ENCODE data around the gene MPND.

MPND gene

GRCh38 chr19:4361152-4362046, 18.0 kb downstream of the MPND start:
- H3K9me3 Mint-ChIP-seq: no peaks in the 10 kb centered on the region
- peaks cover under 1% of the 10 kb centered on the region for H3K4me1 Mint-ChIP-seq
- H3K4me3 Mint-ChIP-seq: no peak overlapping the region
- H3K27me3 Mint-ChIP-seq: peaks cover 4% of the 10 kb centered on the region
- DNase-seq: no peak
- peaks cover 26% of the 10 kb centered on the region for H3K36me3 Mint-ChIP-seq
- CTCF ChIA-PET: interaction anchor here (0.5 to 1.2 kb wide), 3 partner anchors 9 to 94 kb away, joined by 3 to 5 read pairs (median 3); no protein-coding TSS in a partner anchor
- no peak overlapping the region for H3K27ac Mint-ChIP-seq

- CTCF ChIA-PET: interaction anchor here (0.7 to 0.9 kb wide), 2 partner anchors 38 to 95 kb away, joined by 3 to 5 read pairs; partner anchors contain the start of gene SH3GL1
- Mint-ChIP-seq H3K4me1 (peaks cover 8% of the 10 kb centered on the region), H3K36me3 (peaks cover 28% of the 10 kb centered on the region), H3K9me3 (no peaks in the 10 kb centered on the region), H3K27ac (peak overlapping the region; percentile 11), H3K4me3 (no peak overlapping the region), H3K27me3 (peaks cover 4% of the 10 kb centered on the region)
- DNase-seq: no peak
Observed at GRCh38 chr19:4362101-4362828, 18.9 kb downstream of the MPND start.

- Mint-ChIP-seq H3K4me1 (peaks cover 15% of the 10 kb centered on the region), H3K4me3 (no peak overlapping the region), H3K27me3 (no peaks in the 10 kb centered on the region), H3K27ac (no peak overlapping the region), H3K36me3 (peaks cover 30% of the 10 kb centered on the region), H3K9me3 (no peaks in the 10 kb centered on the region)
- CTCF ChIA-PET: interaction anchor here (0.9 to 1.5 kb wide), 2 partner anchors 38 to 96 kb away, joined by 5 to 8 read pairs; partner anchors contain the start of gene SH3GL1
- DNase-seq: no peak
Observed at GRCh38 chr19:4362831-4363545, 19.6 kb downstream of the MPND start.

- no peaks in the 10 kb centered on the region for H3K27me3 Mint-ChIP-seq
- H3K27ac Mint-ChIP-seq: no peak overlapping the region
- DNase-seq: no peak
- H3K4me1 Mint-ChIP-seq: peaks cover 23% of the 10 kb centered on the region
- H3K4me3 Mint-ChIP-seq: no peak overlapping the region
- peaks cover 34% of the 10 kb centered on the region for H3K36me3 Mint-ChIP-seq
- no peaks in the 10 kb centered on the region for H3K9me3 Mint-ChIP-seq
- CTCF ChIA-PET: interaction anchor here (0.9 to 4.1 kb wide), 3 partner anchors 11 to 97 kb away, joined by 5 to 16 read pairs (median 8); partner anchors contain the start of gene SH3GL1
Observed at GRCh38 chr19:4363571-4364304, 20.4 kb downstream of the MPND start.

- no peaks in the 10 kb centered on the region for H3K9me3 Mint-ChIP-seq
- H3K4me3 Mint-ChIP-seq: no peak overlapping the region
- CTCF ChIA-PET: interaction anchor here (0.9 to 4.1 kb wide), 3 partner anchors 13 to 98 kb away, joined by 3 to 16 read pairs (median 5); partner anchors contain the start of gene SH3GL1
- peaks cover 27% of the 10 kb centered on the region for H3K36me3 Mint-ChIP-seq
- H3K4me1 Mint-ChIP-seq: peaks cover 37% of the 10 kb centered on the region
- no peak for DNase-seq
- no peaks in the 10 kb centered on the region for H3K27me3 Mint-ChIP-seq
- no peak overlapping the region for H3K27ac Mint-ChIP-seq
Observed at GRCh38 chr19:4365341-4365740, 22.0 kb downstream of the MPND start.

GRCh38 chr19:4365791-4366665, 22.7 kb downstream of the MPND start:
- no peak for DNase-seq
- H3K9me3 Mint-ChIP-seq: no peaks in the 10 kb centered on the region
- H3K27me3 Mint-ChIP-seq: no peaks in the 10 kb centered on the region
- CTCF ChIA-PET: interaction anchor here (1.8 to 4.1 kb wide), 2 partner anchors 13 to 34 kb away, joined by 5 to 16 read pairs; partner anchors contain the start of gene SH3GL1
- peaks cover 25% of the 10 kb centered on the region for H3K36me3 Mint-ChIP-seq
- H3K4me3 Mint-ChIP-seq: no peak overlapping the region
- H3K4me1 Mint-ChIP-seq: peaks cover 44% of the 10 kb centered on the region
- H3K27ac Mint-ChIP-seq: peak overlapping the region; percentile 71

- H3K27ac Mint-ChIP-seq: peak overlapping the region; percentile 97
- peaks cover 27% of the 10 kb centered on the region for H3K36me3 Mint-ChIP-seq
- no peaks in the 10 kb centered on the region for H3K27me3 Mint-ChIP-seq
- no peak overlapping the region for H3K4me3 Mint-ChIP-seq
- H3K9me3 Mint-ChIP-seq: no peaks in the 10 kb centered on the region
- no peak for DNase-seq
- CTCF ChIA-PET: interaction anchor here (1.8 to 4.1 kb wide), 2 partner anchors 14 to 34 kb away, joined by 5 to 16 read pairs; partner anchors contain the start of gene SH3GL1
- H3K4me1 Mint-ChIP-seq: peaks cover 51% of the 10 kb centered on the region
Observed at GRCh38 chr19:4366666-4367335, 23.4 kb downstream of the MPND start.

- Mint-ChIP-seq H3K9me3 (no peaks in the 10 kb centered on the region), H3K27me3 (no peaks in the 10 kb centered on the region), H3K27ac (peak overlapping the region; percentile 97), H3K4me1 (peaks cover 57% of the 10 kb centered on the region), H3K36me3 (peaks cover 24% of the 10 kb centered on the region), H3K4me3 (no peak overlapping the region)
- no peak for DNase-seq
- CTCF ChIA-PET: interaction anchor here (1.6 to 4.1 kb wide), 2 partner anchors 15 to 100 kb away, joined by 5 to 16 read pairs; no protein-coding TSS in a partner anchor
Observed at GRCh38 chr19:4367336-4367723, 24.0 kb downstream of the MPND start.

- H3K36me3 Mint-ChIP-seq: peaks cover 24% of the 10 kb centered on the region
- H3K27ac Mint-ChIP-seq: peak overlapping the region; percentile 97
- no peak for DNase-seq
- H3K9me3 Mint-ChIP-seq: no peaks in the 10 kb centered on the region
- peak overlapping the region; percentile 26 for H3K4me3 Mint-ChIP-seq
- no peaks in the 10 kb centered on the region for H3K27me3 Mint-ChIP-seq
- H3K4me1 Mint-ChIP-seq: peaks cover 61% of the 10 kb centered on the region
- CTCF ChIA-PET: interaction anchor here (1.3 to 1.6 kb wide), 2 partner anchors 15 to 101 kb away, joined by 3 to 5 read pairs; no protein-coding TSS in a partner anchor
Observed at GRCh38 chr19:4367781-4368127, 24.4 kb downstream of the MPND start.

GRCh38 chr19:4368128-4368820, 24.9 kb downstream of the MPND start:
- Mint-ChIP-seq H3K4me1 (peaks cover 63% of the 10 kb centered on the region), H3K4me3 (peak overlapping the region; percentile 70), H3K27ac (peak overlapping the region; percentile 97), H3K9me3 (no peaks in the 10 kb centered on the region), H3K27me3 (no peaks in the 10 kb centered on the region), H3K36me3 (peaks cover 24% of the 10 kb centered on the region)
- DNase-seq: peak; percentile 34
- CTCF ChIA-PET: interaction anchor here (0.7 to 2.0 kb wide), 6 partner anchors 15 to 180 kb away, joined by 3 to 6 read pairs (median 4); partner anchors contain the start of genes CHAF1A and SH3GL1

GRCh38 chr19:4369109-4369887, 25.9 kb downstream of the MPND start:
- Mint-ChIP-seq H3K4me1 (peaks cover 69% of the 10 kb centered on the region), H3K27ac (peak overlapping the region; percentile 97), H3K36me3 (peaks cover 23% of the 10 kb centered on the region), H3K4me3 (peak overlapping the region; percentile 70), H3K9me3 (no peaks in the 10 kb centered on the region), H3K27me3 (no peaks in the 10 kb centered on the region)
- DNase-seq: peak; percentile 93
- CTCF ChIA-PET: interaction anchor here (0.8 to 2.0 kb wide), 8 partner anchors 16 to 102 kb away, joined by 3 to 6 read pairs (median 4); partner anchors contain the start of genes CHAF1A and SH3GL1

Measured in activated naive CD4-positive, alpha-beta T cell treated with anti-CD3 and anti-CD28 coated beads, Interleukin-2, amount 10 ng/mL, durations not matched to agents 7 days and 5 days (primary cell).